Subcutaneous adipose tissue (tissue), 4 donors: ENCODE data around the gene ARHGAP18. TPM values are rescaled to one million over a fixed set of nuclear protein-coding genes. Genes with fewer than 3 reads are reported as not detected.

Source experiments
- total RNA-seq, 4 donors: library from RNA; depleted of rRNA; stranded (reverse); fragments of >200 nt; gene quantifications; one replicate each; pipeline ENCODE4 v1.1.0, GENCODE V29; 2016
- TF ChIP-seq, protein P1 (sequence below): fragments of 450-650 bp; IDR thresholded peaks from one replicate; pipeline ENCODE4 v1.5.1; 2016; ENCODE audit warnings: low read depth, mild to moderate bottlenecking, control low read depth, antibody characterized with exemption, moderate library complexity

ARHGAP18 gene
- total RNA-seq, 4 donors from 2014 or later: 20.7 to 44.2 (median 29.7) TPM

DNA sequence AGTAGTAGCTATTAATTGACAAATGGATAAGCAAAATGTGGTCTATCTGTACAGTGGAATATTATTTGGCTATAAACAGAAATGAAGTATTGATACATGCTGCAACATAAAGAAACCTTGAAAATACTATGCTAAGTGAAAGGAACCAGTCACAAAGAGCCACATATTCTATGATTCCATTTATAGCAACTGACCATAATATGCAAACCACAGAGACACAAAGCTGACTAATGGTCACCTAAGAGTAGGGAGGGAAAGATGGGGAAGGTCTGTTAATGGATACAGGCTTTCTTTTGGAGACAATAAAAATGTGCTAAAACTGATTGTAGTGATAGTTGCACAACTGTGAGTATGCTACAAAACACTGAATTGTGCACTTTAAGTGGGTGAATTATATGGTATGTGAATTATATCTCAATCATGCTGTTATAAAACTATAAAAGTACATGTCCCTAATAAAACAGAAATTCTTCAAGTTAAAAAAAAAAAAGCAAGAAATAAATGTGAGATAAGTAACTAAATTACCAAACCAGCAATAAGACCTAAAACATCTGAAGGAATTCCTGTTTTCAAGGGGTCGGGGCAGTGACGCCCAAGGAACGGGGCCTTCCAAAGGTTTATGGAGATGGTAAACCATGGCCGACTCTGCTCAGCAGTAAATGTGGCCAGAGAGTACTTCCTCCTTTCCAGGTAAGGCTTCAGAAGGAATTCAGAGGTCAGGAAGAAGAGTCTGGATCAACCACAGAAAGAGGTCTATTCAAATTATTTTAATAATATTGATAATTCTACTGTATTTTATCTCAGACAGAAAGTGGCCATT lies 75.4 kb downstream of the ARHGAP18 start:
- TF ChIP-seq, protein P1, sequence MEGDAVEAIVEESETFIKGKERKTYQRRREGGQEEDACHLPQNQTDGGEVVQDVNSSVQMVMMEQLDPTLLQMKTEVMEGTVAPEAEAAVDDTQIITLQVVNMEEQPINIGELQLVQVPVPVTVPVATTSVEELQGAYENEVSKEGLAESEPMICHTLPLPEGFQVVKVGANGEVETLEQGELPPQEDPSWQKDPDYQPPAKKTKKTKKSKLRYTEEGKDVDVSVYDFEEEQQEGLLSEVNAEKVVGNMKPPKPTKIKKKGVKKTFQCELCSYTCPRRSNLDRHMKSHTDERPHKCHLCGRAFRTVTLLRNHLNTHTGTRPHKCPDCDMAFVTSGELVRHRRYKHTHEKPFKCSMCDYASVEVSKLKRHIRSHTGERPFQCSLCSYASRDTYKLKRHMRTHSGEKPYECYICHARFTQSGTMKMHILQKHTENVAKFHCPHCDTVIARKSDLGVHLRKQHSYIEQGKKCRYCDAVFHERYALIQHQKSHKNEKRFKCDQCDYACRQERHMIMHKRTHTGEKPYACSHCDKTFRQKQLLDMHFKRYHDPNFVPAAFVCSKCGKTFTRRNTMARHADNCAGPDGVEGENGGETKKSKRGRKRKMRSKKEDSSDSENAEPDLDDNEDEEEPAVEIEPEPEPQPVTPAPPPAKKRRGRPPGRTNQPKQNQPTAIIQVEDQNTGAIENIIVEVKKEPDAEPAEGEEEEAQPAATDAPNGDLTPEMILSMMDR: no peak

GRCh38 chr6:129633529-129633928 lies 76.4 kb downstream of the ARHGAP18 start:
- TF ChIP-seq, protein P1: no peak

DNA sequence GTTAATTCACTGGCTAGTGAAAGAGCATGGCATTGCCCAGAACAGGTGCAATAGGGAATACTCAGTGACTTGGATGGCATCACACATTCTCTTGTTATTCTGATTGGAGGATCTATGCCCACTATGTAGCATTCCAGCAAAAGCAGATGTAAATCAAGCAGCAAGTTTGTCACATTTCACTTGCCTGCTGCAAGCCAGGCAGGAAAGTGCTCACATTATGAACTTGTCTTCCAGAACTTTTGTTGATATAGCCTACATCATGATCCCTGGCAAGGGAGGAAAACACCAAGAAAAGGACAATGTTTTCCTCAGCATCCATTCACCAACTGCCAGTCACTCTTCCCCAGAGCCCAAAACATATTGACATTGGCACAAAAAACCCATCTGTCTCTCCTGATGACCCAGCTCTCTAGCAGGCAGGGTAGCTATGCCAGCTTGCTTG lies 77.8 kb downstream of the ARHGAP18 start:
- TF ChIP-seq, protein P1: no peak

DNA sequence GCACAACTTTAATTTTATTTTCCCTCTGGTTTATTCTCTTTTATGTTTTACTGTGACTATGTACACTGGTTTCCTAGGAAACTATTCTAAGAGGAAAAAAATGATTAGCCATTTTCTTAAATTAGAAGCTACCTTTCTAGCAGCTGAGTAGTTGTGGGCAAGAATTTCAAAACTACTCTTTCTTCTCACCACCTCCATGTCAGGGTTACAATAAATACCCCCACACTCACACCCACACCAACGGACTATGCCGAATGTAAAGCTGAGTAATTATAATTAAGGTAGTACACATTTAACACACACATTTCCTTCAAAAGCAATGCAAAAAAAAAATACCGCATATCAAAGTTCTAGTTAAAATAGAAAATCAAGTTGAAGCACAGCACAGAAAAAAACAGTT lies 78.9 kb downstream of the ARHGAP18 start:
- TF ChIP-seq, protein P1: no peak

- TF ChIP-seq, protein P1: no peak
These were observed 79.4 kb downstream of the ARHGAP18 start for GRCh38 chr6:129630596-129630995.

GRCh38 chr6:129628101-129628815 lies 81.7 kb downstream of the ARHGAP18 start:
- TF ChIP-seq, protein P1: no peak

DNA sequence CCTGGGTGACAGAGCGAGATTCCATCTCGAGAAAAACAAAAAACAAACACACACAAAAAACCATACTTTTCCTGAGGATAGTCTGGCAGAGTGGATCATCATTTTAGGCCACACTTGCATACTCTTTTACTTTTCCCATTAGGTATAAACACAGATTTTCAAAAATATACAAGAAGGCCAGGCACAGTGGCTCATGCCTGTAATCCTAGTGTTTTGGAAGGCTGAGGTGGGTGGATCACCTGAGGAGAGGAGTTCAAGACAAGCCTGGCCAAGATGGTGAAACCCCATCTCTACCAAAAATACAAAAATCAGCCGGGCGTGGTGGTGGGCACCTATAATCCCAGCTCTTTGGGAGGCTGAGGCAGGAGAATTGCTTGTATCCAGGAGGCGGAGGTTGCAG lies 85.5 kb downstream of the ARHGAP18 start:
- TF ChIP-seq, protein P1: no peak
